Measurements from ENCODE around the gene IGLL1.
"Not testable (repeated sequence)": the region's sequence is repeated elsewhere in the genome, so short reads cannot be mapped to it uniquely, and the experiment has no call there.

Gene IGLL1

GRCh38 chr22:23579870-23580575, at the start of gene IGLL1:
TSS of gene IGLL1 (minus strand) at chr22:23580290. CDS start at chr22:23580190, 100 bp downstream.
- Histone ChIP-seq H3K36me3 (ENCODE audit: low read depth) (no peaks in the 10 kb centered on the region), H3K4me1 (ENCODE audit: insufficient read depth, poor library complexity, severe bottlenecking) (no peaks in the 10 kb centered on the region), H3K9me3 (ENCODE audit: severe bottlenecking) (no peaks in the 10 kb centered on the region), H3K27me3 (ENCODE audit: insufficient read depth, poor library complexity, severe bottlenecking) (no peaks in the 10 kb centered on the region), H3K4me3 (ENCODE audit: severe bottlenecking) (no peak within 1 kb of the TSS), H3K27ac (ENCODE audit: poor library complexity, severe bottlenecking) (no peak within 1 kb of the TSS)
- TF ChIP-seq CTCF (IDR thresholded peaks at IDR 0.05; ENCODE audit: poor library complexity, severe bottlenecking) = no peak
- no peak for ATAC-seq (ENCODE audit: low read depth)
- no peak for DNase-seq (ENCODE audit: low spot score)

DNA sequence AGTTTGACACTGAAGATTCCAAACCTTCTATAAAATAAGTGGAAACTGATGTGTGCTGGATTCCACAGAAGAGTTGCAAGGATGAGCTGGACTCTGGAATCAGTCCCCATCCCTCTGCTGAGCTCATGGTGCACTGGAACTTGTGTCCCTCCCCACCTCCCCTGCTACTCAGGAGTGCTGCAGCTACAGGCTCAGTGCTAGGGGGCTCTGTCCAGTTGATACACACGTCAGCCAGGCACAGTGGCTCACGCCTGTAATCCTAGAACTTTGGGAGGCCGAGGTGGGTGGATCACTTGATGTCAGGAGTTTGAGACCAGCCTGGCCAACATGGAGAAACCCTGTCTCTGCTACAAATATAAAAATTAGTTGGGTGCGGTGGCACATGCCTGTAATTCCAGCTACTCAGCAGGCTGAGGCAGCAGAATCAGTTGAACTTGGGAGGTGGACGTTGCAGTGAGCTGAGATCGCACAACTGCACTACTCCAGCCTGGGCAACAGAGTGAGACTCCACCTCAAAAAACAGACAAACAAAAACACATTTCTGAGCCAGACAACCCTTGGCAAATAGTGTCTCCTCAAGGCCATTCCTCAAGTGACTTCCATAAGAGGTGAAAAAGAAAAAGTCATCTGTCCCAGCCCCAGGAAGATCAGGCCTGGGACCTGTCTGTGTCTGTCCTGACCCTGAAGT, 48.1 kb upstream of the IGLL1 start:
- not testable (repeated sequence) for H3K4me1 ChIP-seq (ENCODE audit: insufficient read depth, poor library complexity, severe bottlenecking); DNase-seq (ENCODE audit: low spot score); H3K9me3 ChIP-seq (ENCODE audit: severe bottlenecking); ATAC-seq (ENCODE audit: low read depth); H3K4me3 ChIP-seq (ENCODE audit: severe bottlenecking); H3K36me3 ChIP-seq (ENCODE audit: low read depth); H3K27me3 ChIP-seq (ENCODE audit: insufficient read depth, poor library complexity, severe bottlenecking); H3K27ac ChIP-seq (ENCODE audit: poor library complexity, severe bottlenecking)

DNA sequence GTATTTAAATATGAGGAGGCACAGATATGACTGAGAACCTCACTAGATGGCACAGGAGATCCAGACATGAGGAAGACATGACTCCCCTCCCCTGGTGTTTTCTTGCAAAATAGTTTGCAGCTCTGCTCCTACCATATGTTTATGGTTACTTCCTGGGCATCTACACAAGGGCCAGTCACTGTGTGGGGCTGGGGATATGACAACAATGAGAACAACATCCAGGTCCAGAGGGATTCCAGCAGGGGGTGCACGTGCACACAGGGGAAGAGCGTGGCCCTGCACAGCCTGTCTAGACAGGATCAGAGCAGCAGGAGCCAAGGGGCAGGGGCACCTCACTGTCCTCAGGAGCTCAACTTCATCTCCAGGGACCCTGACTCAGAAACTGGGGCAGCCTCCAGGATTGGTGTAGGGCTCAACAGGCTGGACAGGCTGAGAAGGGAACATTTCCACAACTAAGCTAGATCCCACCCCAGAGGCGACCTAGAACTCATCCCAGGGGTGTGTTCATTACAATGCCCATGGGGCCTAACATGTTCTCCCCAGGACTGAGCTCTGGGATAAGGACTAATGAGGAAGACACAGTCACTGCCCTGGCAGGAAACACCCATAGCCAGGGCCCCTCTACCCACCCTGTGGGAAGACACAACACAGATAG, 47.4 kb upstream of the IGLL1 start:
- not testable (repeated sequence) for H3K4me3 ChIP-seq (ENCODE audit: severe bottlenecking); H3K9me3 ChIP-seq (ENCODE audit: severe bottlenecking); DNase-seq (ENCODE audit: low spot score); H3K36me3 ChIP-seq (ENCODE audit: low read depth); H3K27me3 ChIP-seq (ENCODE audit: insufficient read depth, poor library complexity, severe bottlenecking); H3K27ac ChIP-seq (ENCODE audit: poor library complexity, severe bottlenecking); H3K4me1 ChIP-seq (ENCODE audit: insufficient read depth, poor library complexity, severe bottlenecking); ATAC-seq (ENCODE audit: low read depth)

DNA sequence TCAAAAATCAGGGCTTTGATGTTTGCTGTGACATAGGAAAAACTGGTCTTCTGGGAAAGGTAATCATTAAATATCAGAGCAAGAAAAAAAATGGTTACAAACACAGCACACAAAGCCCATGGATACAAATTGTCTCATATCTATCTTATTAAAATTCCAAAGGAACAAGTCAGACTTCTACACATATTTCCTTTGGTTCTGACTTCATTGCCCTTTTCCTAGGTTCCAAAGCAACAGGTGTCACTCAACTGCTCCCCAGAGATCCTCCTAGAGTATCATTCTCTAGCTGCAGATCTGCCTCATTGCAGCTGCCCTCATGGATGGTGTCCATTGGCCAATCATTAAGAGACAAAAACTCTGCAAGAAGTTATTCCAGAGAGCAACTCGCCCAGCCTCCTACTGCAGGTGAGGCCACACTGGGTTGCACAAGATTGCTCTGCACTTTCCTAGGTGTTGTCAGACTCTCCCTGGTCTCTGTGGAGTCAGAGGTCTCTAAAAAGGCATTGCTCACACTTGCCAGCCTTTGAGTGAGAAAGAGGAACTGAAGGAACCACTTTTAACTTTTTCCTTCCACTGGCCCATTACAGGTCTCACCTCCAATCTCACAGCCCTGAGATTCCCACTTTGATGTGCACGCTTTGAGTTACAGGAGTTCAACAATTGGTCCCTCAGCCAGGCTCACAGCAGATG, 46.3 kb upstream of the IGLL1 start:
- Histone ChIP-seq H3K9me3 (ENCODE audit: severe bottlenecking) (no peaks in the 10 kb centered on the region), H3K4me1 (ENCODE audit: insufficient read depth, poor library complexity, severe bottlenecking) (no peaks in the 10 kb centered on the region), H3K36me3 (ENCODE audit: low read depth) (no peaks in the 10 kb centered on the region), H3K4me3 (ENCODE audit: severe bottlenecking) (no peak overlapping the region), H3K27me3 (ENCODE audit: insufficient read depth, poor library complexity, severe bottlenecking) (no peaks in the 10 kb centered on the region), H3K27ac (ENCODE audit: poor library complexity, severe bottlenecking) (no peak overlapping the region)
- ATAC-seq (ENCODE audit: low read depth) = no peak
- no peak for TF ChIP-seq CTCF (IDR thresholded peaks at IDR 0.05; ENCODE audit: poor library complexity, severe bottlenecking)
- no peak for DNase-seq (ENCODE audit: low spot score)

DNA sequence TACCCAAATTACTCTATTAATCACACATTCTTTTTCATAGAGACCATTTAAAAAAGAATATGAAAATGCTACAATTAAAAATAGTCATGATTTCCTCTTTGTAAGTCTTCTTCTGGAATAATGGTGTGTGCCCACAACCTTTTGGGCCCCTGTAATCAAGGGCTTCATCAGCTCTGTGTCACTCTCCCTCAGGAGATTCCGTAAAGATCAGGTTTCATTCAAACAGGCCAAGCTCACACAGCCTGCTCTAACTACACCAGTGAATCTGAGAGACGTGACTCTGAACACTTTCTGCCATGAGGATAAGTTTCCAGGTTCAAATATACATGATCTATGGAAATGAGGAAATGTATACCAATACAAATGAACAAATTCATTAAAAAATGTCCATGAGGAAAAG, 42.5 kb upstream of the IGLL1 start:
- no peaks in the 10 kb centered on the region for H3K9me3 ChIP-seq (ENCODE audit: severe bottlenecking)
- no peak overlapping the region for H3K27ac ChIP-seq (ENCODE audit: poor library complexity, severe bottlenecking)
- no peak for DNase-seq (ENCODE audit: low spot score)
- no peak for TF ChIP-seq CTCF (IDR thresholded peaks at IDR 0.05; ENCODE audit: poor library complexity, severe bottlenecking)
- ATAC-seq (ENCODE audit: low read depth) = no peak
- no peaks in the 10 kb centered on the region for H3K4me1 ChIP-seq (ENCODE audit: insufficient read depth, poor library complexity, severe bottlenecking)
- no peaks in the 10 kb centered on the region for H3K27me3 ChIP-seq (ENCODE audit: insufficient read depth, poor library complexity, severe bottlenecking)
- no peaks in the 10 kb centered on the region for H3K36me3 ChIP-seq (ENCODE audit: low read depth)
- no peak overlapping the region for H3K4me3 ChIP-seq (ENCODE audit: severe bottlenecking)

- DNase-seq (ENCODE audit: low spot score); ATAC-seq (ENCODE audit: low read depth); H3K27ac ChIP-seq (ENCODE audit: poor library complexity, severe bottlenecking); H3K4me1 ChIP-seq (ENCODE audit: insufficient read depth, poor library complexity, severe bottlenecking); H3K9me3 ChIP-seq (ENCODE audit: severe bottlenecking); H3K27me3 ChIP-seq (ENCODE audit: insufficient read depth, poor library complexity, severe bottlenecking); H3K4me3 ChIP-seq (ENCODE audit: severe bottlenecking); H3K36me3 ChIP-seq (ENCODE audit: low read depth): not testable (repeated sequence)
These were observed 41.8 kb upstream of the IGLL1 start for GRCh38 chr22:23621916-23622315.
